ENCODE results near the gene MAPKAPK5.
A peak's percentile ranks its signal among the peaks of the same experiment; 100 is the strongest.

MAPKAPK5 gene

GRCh38 chr12:111904446-111904975 lies 62.5 kb downstream of the MAPKAPK5 start:
- Histone ChIP-seq H3K4me1 (ENCODE audit: control insufficient read depth in 5 of 5, insufficient read depth in 5 of 5, low read length in 5 of 5) (no peaks in the 10 kb centered on the region), H3K9ac (ENCODE audit: low read length in 5 of 5) (no peak overlapping the region), H3K4me3 (ENCODE audit: low read depth in 1 of 5, low read length in 5 of 5) (no peak overlapping the region), H3K27me3 (ENCODE audit: control insufficient read depth in 5 of 5, insufficient read depth in 4 of 5, low read length in 5 of 5) (no peaks in the 10 kb centered on the region), H3K27ac (ENCODE audit: low read depth, low read length) (no peak overlapping the region), H3K9me3 (ENCODE audit: control insufficient read depth in 5 of 5, low read length in 5 of 5) (peaks cover 0 to 3% (median 0%) of the 10 kb centered on the region in 5 donors), H3K36me3 (ENCODE audit: control insufficient read depth in 5 of 5, insufficient read depth in 5 of 5, low read length in 5 of 5) (peaks cover 0 to 14% (median 3%) of the 10 kb centered on the region in 5 donors)

- Histone ChIP-seq H3K4me1 (ENCODE audit: control insufficient read depth in 5 of 5, insufficient read depth in 5 of 5, low read length in 5 of 5) (no peaks in the 10 kb centered on the region), H3K27me3 (ENCODE audit: control insufficient read depth in 5 of 5, insufficient read depth in 4 of 5, low read length in 5 of 5) (no peaks in the 10 kb centered on the region), H3K9ac (ENCODE audit: low read length in 5 of 5) (no peak overlapping the region), H3K27ac (ENCODE audit: low read depth, low read length) (no peak overlapping the region), H3K9me3 (ENCODE audit: control insufficient read depth in 5 of 5, low read length in 5 of 5) (peaks cover 0 to 3% (median 0%) of the 10 kb centered on the region in 5 donors), H3K4me3 (ENCODE audit: low read depth in 1 of 5, low read length in 5 of 5) (no peak overlapping the region), H3K36me3 (ENCODE audit: control insufficient read depth in 5 of 5, insufficient read depth in 5 of 5, low read length in 5 of 5) (peaks cover 0 to 8% (median 0%) of the 10 kb centered on the region in 5 donors)
Measured at GRCh38 chr12:111905502-111905901, 63.5 kb downstream of the MAPKAPK5 start.

GRCh38 chr12:111907740-111908139 lies 65.7 kb downstream of the MAPKAPK5 start:
- Histone ChIP-seq H3K9me3 (ENCODE audit: control insufficient read depth in 5 of 5, low read length in 5 of 5) (peaks cover 0 to 3% (median 0%) of the 10 kb centered on the region in 5 donors), H3K9ac (ENCODE audit: low read length in 5 of 5) (no peak overlapping the region), H3K27ac (ENCODE audit: low read depth, low read length) (no peak overlapping the region), H3K4me1 (ENCODE audit: control insufficient read depth in 5 of 5, insufficient read depth in 5 of 5, low read length in 5 of 5) (no peaks in the 10 kb centered on the region), H3K4me3 (ENCODE audit: low read depth in 1 of 5, low read length in 5 of 5) (no peak overlapping the region), H3K27me3 (ENCODE audit: control insufficient read depth in 5 of 5, insufficient read depth in 4 of 5, low read length in 5 of 5) (no peaks in the 10 kb centered on the region), H3K36me3 (ENCODE audit: control insufficient read depth in 5 of 5, insufficient read depth in 5 of 5, low read length in 5 of 5) (peaks cover 0 to 6% (median 3%) of the 10 kb centered on the region in 5 donors)

GRCh38 chr12:111925171-111925570 lies 83.1 kb downstream of the MAPKAPK5 start:
- H3K9ac ChIP-seq (ENCODE audit: low read length in 5 of 5) = no peak overlapping the region

GRCh38 chr12:111926631-111927030 lies 84.6 kb downstream of the MAPKAPK5 start:
- Histone ChIP-seq H3K9me3 (ENCODE audit: control insufficient read depth in 5 of 5, low read length in 5 of 5) (no peaks in the 10 kb centered on the region), H3K4me3 (ENCODE audit: low read depth in 1 of 5, low read length in 5 of 5) (no peak overlapping the region), H3K9ac (ENCODE audit: low read length in 5 of 5) (no peak overlapping the region), H3K27me3 (ENCODE audit: control insufficient read depth in 5 of 5, insufficient read depth in 4 of 5, low read length in 5 of 5) (no peaks in the 10 kb centered on the region), H3K27ac (ENCODE audit: low read depth, low read length) (no peak overlapping the region), H3K36me3 (ENCODE audit: control insufficient read depth in 5 of 5, insufficient read depth in 5 of 5, low read length in 5 of 5) (peaks cover 0 to 2% (median 0%) of the 10 kb centered on the region in 5 donors), H3K4me1 (ENCODE audit: control insufficient read depth in 5 of 5, insufficient read depth in 5 of 5, low read length in 5 of 5) (no peaks in the 10 kb centered on the region)

More at GRCh38 chr12:111925171-111925570, 83.1 kb downstream of the MAPKAPK5 start:
- Histone ChIP-seq H3K27ac (ENCODE audit: low read depth, low read length) (no peak overlapping the region), H3K27me3 (ENCODE audit: control insufficient read depth in 5 of 5, insufficient read depth in 4 of 5, low read length in 5 of 5) (no peaks in the 10 kb centered on the region), H3K4me1 (ENCODE audit: control insufficient read depth in 5 of 5, insufficient read depth in 5 of 5, low read length in 5 of 5) (no peaks in the 10 kb centered on the region), H3K4me3 (ENCODE audit: low read depth in 1 of 5, low read length in 5 of 5) (no peak overlapping the region), H3K36me3 (ENCODE audit: control insufficient read depth in 5 of 5, insufficient read depth in 5 of 5, low read length in 5 of 5) (no peaks in the 10 kb centered on the region), H3K9me3 (ENCODE audit: control insufficient read depth in 5 of 5, low read length in 5 of 5) (no peaks in the 10 kb centered on the region)

GRCh38 chr12:111927346-111927745 lies 85.3 kb downstream of the MAPKAPK5 start:
- Histone ChIP-seq H3K36me3 (ENCODE audit: control insufficient read depth in 5 of 5, insufficient read depth in 5 of 5, low read length in 5 of 5) (peaks cover 0 to 4% (median 4%) of the 10 kb centered on the region in 5 donors), H3K27me3 (ENCODE audit: control insufficient read depth in 5 of 5, insufficient read depth in 4 of 5, low read length in 5 of 5) (no peaks in the 10 kb centered on the region), H3K27ac (ENCODE audit: low read depth, low read length) (no peak overlapping the region), H3K4me1 (ENCODE audit: control insufficient read depth in 5 of 5, insufficient read depth in 5 of 5, low read length in 5 of 5) (no peaks in the 10 kb centered on the region), H3K9me3 (ENCODE audit: control insufficient read depth in 5 of 5, low read length in 5 of 5) (no peaks in the 10 kb centered on the region), H3K4me3 (ENCODE audit: low read depth in 1 of 5, low read length in 5 of 5) (no peak overlapping the region), H3K9ac (ENCODE audit: low read length in 5 of 5) (no peak overlapping the region)

GRCh38 chr12:111932241-111932640 lies 90.2 kb downstream of the MAPKAPK5 start:
- Histone ChIP-seq H3K27me3 (ENCODE audit: control insufficient read depth in 5 of 5, insufficient read depth in 4 of 5, low read length in 5 of 5) (no peaks in the 10 kb centered on the region), H3K4me1 (ENCODE audit: control insufficient read depth in 5 of 5, insufficient read depth in 5 of 5, low read length in 5 of 5) (no peaks in the 10 kb centered on the region), H3K36me3 (ENCODE audit: control insufficient read depth in 5 of 5, insufficient read depth in 5 of 5, low read length in 5 of 5) (peaks cover 0 to 7% (median 6%) of the 10 kb centered on the region in 5 donors), H3K4me3 (ENCODE audit: low read depth in 1 of 5, low read length in 5 of 5) (no peak overlapping the region), H3K27ac (ENCODE audit: low read depth, low read length) (no peak overlapping the region), H3K9ac (ENCODE audit: low read length in 5 of 5) (no peak overlapping the region), H3K9me3 (ENCODE audit: control insufficient read depth in 5 of 5, low read length in 5 of 5) (no peaks in the 10 kb centered on the region)

GRCh38 chr12:111936869-111937268 lies 94.8 kb downstream of the MAPKAPK5 start:
- Histone ChIP-seq H3K9me3 (ENCODE audit: control insufficient read depth in 5 of 5, low read length in 5 of 5) (no peaks in the 10 kb centered on the region), H3K36me3 (ENCODE audit: control insufficient read depth in 5 of 5, insufficient read depth in 5 of 5, low read length in 5 of 5) (peaks cover 0 to 6% (median 4%) of the 10 kb centered on the region in 5 donors), H3K4me1 (ENCODE audit: control insufficient read depth in 5 of 5, insufficient read depth in 5 of 5, low read length in 5 of 5) (no peaks in the 10 kb centered on the region), H3K27ac (ENCODE audit: low read depth, low read length) (no peak overlapping the region), H3K27me3 (ENCODE audit: control insufficient read depth in 5 of 5, insufficient read depth in 4 of 5, low read length in 5 of 5) (no peaks in the 10 kb centered on the region), H3K9ac (ENCODE audit: low read length in 5 of 5) (no peak overlapping the region), H3K4me3 (ENCODE audit: low read depth in 1 of 5, low read length in 5 of 5) (no peak overlapping the region)

GRCh38 chr12:111937429-111937828 lies 95.4 kb downstream of the MAPKAPK5 start:
- H3K27me3 ChIP-seq (ENCODE audit: control insufficient read depth in 5 of 5, insufficient read depth in 4 of 5, low read length in 5 of 5) = no peaks in the 10 kb centered on the region
- H3K4me1 ChIP-seq (ENCODE audit: control insufficient read depth in 5 of 5, insufficient read depth in 5 of 5, low read length in 5 of 5) = no peaks in the 10 kb centered on the region
- H3K4me3 ChIP-seq (ENCODE audit: low read depth in 1 of 5, low read length in 5 of 5) = no peak overlapping the region
- H3K9me3 ChIP-seq (ENCODE audit: control insufficient read depth in 5 of 5, low read length in 5 of 5) = no peaks in the 10 kb centered on the region
- peaks cover 0 to 3% (median 1%) of the 10 kb centered on the region in 5 donors for H3K36me3 ChIP-seq (ENCODE audit: control insufficient read depth in 5 of 5, insufficient read depth in 5 of 5, low read length in 5 of 5)
- H3K27ac ChIP-seq (ENCODE audit: low read depth, low read length) = no peak overlapping the region
- peak overlapping the region in 1 of 5 donors; percentile 8 for H3K9ac ChIP-seq (ENCODE audit: low read length in 5 of 5)

GRCh38 chr12:111942557-111942956 lies 100.5 kb downstream of the MAPKAPK5 start:
- H3K4me1 ChIP-seq (ENCODE audit: control insufficient read depth in 5 of 5, insufficient read depth in 5 of 5, low read length in 5 of 5) = no peaks in the 10 kb centered on the region
- H3K4me3 ChIP-seq (ENCODE audit: low read depth in 1 of 5, low read length in 5 of 5) = no peak overlapping the region

More at GRCh38 chr12:111942557-111942956, 100.5 kb downstream of the MAPKAPK5 start:
- H3K9me3 ChIP-seq (ENCODE audit: control insufficient read depth in 5 of 5, low read length in 5 of 5) = no peaks in the 10 kb centered on the region
- no peaks in the 10 kb centered on the region for H3K27me3 ChIP-seq (ENCODE audit: control insufficient read depth in 5 of 5, insufficient read depth in 4 of 5, low read length in 5 of 5)
- no peak overlapping the region for H3K27ac ChIP-seq (ENCODE audit: low read depth, low read length)
- no peaks in the 10 kb centered on the region for H3K36me3 ChIP-seq (ENCODE audit: control insufficient read depth in 5 of 5, insufficient read depth in 5 of 5, low read length in 5 of 5)
- no peak overlapping the region for H3K9ac ChIP-seq (ENCODE audit: low read length in 5 of 5)
